H9 (cell line): ENCODE measurements around the gene FOXF1. TPM values are rescaled to one million over a fixed set of nuclear protein-coding genes. Genes with fewer than 3 reads are reported as not detected.

Experiments
- DNase-seq: peaks from one replicate; pipeline ENCODE4 v3.0.0-alpha.2; 2017
- H2AFZ ChIP-seq: one replicate; pipeline ENCODE4 v1.6.1; 2013; ENCODE audit warnings: mild to moderate bottlenecking, low read length, control low read depth, moderate library complexity
- H2AK5ac ChIP-seq: 2 replicates; pipeline ENCODE4 v1.6.1; 2013; ENCODE audit warnings: low read length, control low read depth, mixed read lengths; ENCODE audit not compliant: insufficient read length
- H2BK120ac ChIP-seq: one replicate; pipeline ENCODE4 v1.6.1; 2013; ENCODE audit warnings: low read depth, mild to moderate bottlenecking, low read length, control low read depth, inconsistent platforms; ENCODE audit not compliant: poor library complexity, severe bottlenecking
- H2BK12ac ChIP-seq: 2 replicates; pipeline ENCODE4 v1.6.1; 2013; ENCODE audit warnings: low read length, control low read depth, mixed read lengths, low read depth; ENCODE audit not compliant: insufficient read length
- H2BK15ac ChIP-seq: 2 replicates; pipeline ENCODE4 v1.6.1; 2013; ENCODE audit warnings: low read depth, low read length, control low read depth
- H2BK20ac ChIP-seq: one replicate; pipeline ENCODE4 v1.6.1; 2013; ENCODE audit warnings: low read depth, mild to moderate bottlenecking, low read length, control low read depth, inconsistent platforms; ENCODE audit not compliant: poor library complexity, severe bottlenecking
- H2BK5ac ChIP-seq: 2 replicates; pipeline ENCODE4 v1.6.1; 2013; ENCODE audit warnings: low read length, control low read depth, mixed read lengths; ENCODE audit not compliant: insufficient read length
- H3K14ac ChIP-seq: 2 replicates; pipeline ENCODE4 v1.6.1; 2013; ENCODE audit warnings: low read length, control low read depth; ENCODE audit not compliant: insufficient read depth
- H3K18ac ChIP-seq: 2 replicates; pipeline ENCODE4 v1.6.1; 2013; ENCODE audit warnings: low read depth, mild to moderate bottlenecking, mixed read lengths, low read length, control low read depth; ENCODE audit not compliant: insufficient read length
- H3K23ac ChIP-seq: 2 replicates; pipeline ENCODE4 v1.6.1; 2013; ENCODE audit warnings: low read length, control low read depth, mixed read lengths, low read depth; ENCODE audit not compliant: insufficient read length
- H3K23me2 ChIP-seq: 2 replicates; pipeline ENCODE4 v1.6.1; 2013; ENCODE audit warnings: low read depth, mild to moderate bottlenecking, mixed read lengths, low read length, control low read depth; ENCODE audit not compliant: insufficient read length, poor library complexity, severe bottlenecking
- H3K27ac ChIP-seq: 2 replicates; pipeline ENCODE4 v1.5.1; 2013; ENCODE audit warnings: low read length, control low read depth, mixed read lengths, low read depth; ENCODE audit not compliant: insufficient read length
- H3K27me3 ChIP-seq: 2 replicates; pipeline ENCODE4 v1.6.1; 2013; ENCODE audit warnings: low read length, control low read depth, inconsistent platforms; ENCODE audit not compliant: insufficient read depth
- H3K4ac ChIP-seq: 2 replicates; pipeline ENCODE4 v1.6.1; 2013; ENCODE audit warnings: low read depth, mild to moderate bottlenecking, control low read depth, inconsistent platforms, low read length, moderate library complexity
- H3K4me1 ChIP-seq: 2 replicates; pipeline ENCODE4 v1.6.1; 2013; ENCODE audit warnings: low read length, control low read depth, inconsistent platforms; ENCODE audit not compliant: insufficient read depth
- H3K4me2 ChIP-seq: 2 replicates; pipeline ENCODE4 v1.6.1; 2013; ENCODE audit warnings: low read length, control low read depth, mixed read lengths; ENCODE audit not compliant: insufficient read length, insufficient read depth
- H3K56ac ChIP-seq: 2 replicates; pipeline ENCODE4 v1.6.1; 2013; ENCODE audit warnings: low read depth, mild to moderate bottlenecking, mixed read lengths, low read length, control low read depth; ENCODE audit not compliant: insufficient read length
- H3K79me1 ChIP-seq: 2 replicates; pipeline ENCODE4 v1.6.1; 2013; ENCODE audit warnings: low read depth, mild to moderate bottlenecking, moderate library complexity, low read length, control low read depth, inconsistent platforms; ENCODE audit not compliant: insufficient read depth, poor library complexity, severe bottlenecking
- H3K79me2 ChIP-seq: 2 replicates; pipeline ENCODE4 v1.6.1; 2013; ENCODE audit warnings: low read length, control low read depth, inconsistent platforms; ENCODE audit not compliant: insufficient read depth
- H3K9ac ChIP-seq: 2 replicates; pipeline ENCODE4 v1.6.1; 2013; ENCODE audit warnings: low read length, control low read depth, mixed read lengths; ENCODE audit not compliant: insufficient read length; ENCODE audit errors: extremely low read depth
- H3K9me3 ChIP-seq: one replicate; pipeline ENCODE4 v1.6.1; 2013; ENCODE audit warnings: low read depth, low read length, inconsistent platforms; ENCODE audit not compliant: control insufficient read depth
- H3T11ph ChIP-seq: one replicate; pipeline ENCODE4 v1.6.1; 2013; ENCODE audit warnings: mild to moderate bottlenecking, low read length, control low read depth, inconsistent platforms
- H4K20me1 ChIP-seq: one replicate; pipeline ENCODE4 v1.6.1; 2013; ENCODE audit not compliant: control insufficient read depth, insufficient read length, insufficient read depth
- H4K5ac ChIP-seq: 2 replicates; pipeline ENCODE4 v1.6.1; 2013; ENCODE audit warnings: low read depth, mild to moderate bottlenecking, mixed read lengths, low read length, control low read depth; ENCODE audit not compliant: insufficient read length
- H4K8ac ChIP-seq: replicated peaks from 2 replicates; pipeline ENCODE4 v1.6.1; 2013; ENCODE audit warnings: low read length, control low read depth, mixed read lengths, low read depth; ENCODE audit not compliant: insufficient read length
- H4K91ac ChIP-seq: 2 replicates; pipeline ENCODE4 v1.6.1; 2013; ENCODE audit warnings: low read depth, mild to moderate bottlenecking, moderate library complexity, mixed read lengths, low read length, control low read depth; ENCODE audit not compliant: insufficient read length
- H3K27ac Mint-ChIP-seq, 3 experiments: 2 replicates in 2 of 3; 3 replicates in 1 of 3; pipeline ENCODE4 v1.8.0; 2020 to 2021; ENCODE audit warnings: mixed read lengths in 3 of 3, mild to moderate bottlenecking in 1 of 3, moderate library complexity in 1 of 3
- H3K27me3 Mint-ChIP-seq: 2 replicates; pipeline ENCODE4 v1.8.0; 2021; ENCODE audit warnings: low read depth, mild to moderate bottlenecking, moderate library complexity, mixed read lengths
- H3K36me3 Mint-ChIP-seq, 3 experiments: 2 replicates in 2 of 3; 3 replicates in 1 of 3; pipeline ENCODE4 v1.8.0; 2020 to 2021; ENCODE audit warnings: low read depth in 3 of 3, mixed read lengths in 3 of 3; ENCODE audit not compliant: insufficient read depth in 1 of 3
- H3K4me1 Mint-ChIP-seq, 2 experiments: 2 replicates each; pipeline ENCODE4 v1.8.0; 2020; ENCODE audit warnings: mixed read lengths in 2 of 2
- H3K4me3 Mint-ChIP-seq, 2 experiments: 2 replicates in 1 of 2; 3 replicates in 1 of 2; pipeline ENCODE4 v1.8.0; 2020 to 2021; ENCODE audit warnings: mild to moderate bottlenecking in 2 of 2, mixed read lengths in 2 of 2, moderate library complexity in 1 of 2
- H3K9me3 Mint-ChIP-seq, 2 experiments: 2 replicates in 1 of 2; 3 replicates in 1 of 2; pipeline ENCODE4 v1.8.0; 2020; ENCODE audit warnings: mild to moderate bottlenecking in 2 of 2, mixed read lengths in 2 of 2, moderate library complexity in 1 of 2
- WGBS: extraction: QIAGEN DNeasy Blood & Tissue Kit; methylation state at CpG from one replicate; pipeline ENCODE4 v1.1.7; 2013; ENCODE audit warnings: missing lambda C conversion rate, low lambda C conversion rate, mixed read lengths; ENCODE audit not compliant: insufficient read length; ENCODE audit errors: extremely low coverage; 5-methylcytosine and 5-hydroxymethylcytosine counted together
- total RNA-seq: library from RNA; stranded (reverse); gene quantifications from 2 replicates; pipeline ENCODE4 v1.2.1, GENCODE V29; 2021
- TF ChIP-seq, protein P1 (sequence below): fragments of 200-600 bp; sonication (generic); conservative IDR thresholded peaks from 3 replicates; pipeline ENCODE4 v1.8.0; 2021; ENCODE audit warnings: antibody characterized with exemption, mild to moderate bottlenecking

FOXF1 gene
- total RNA-seq, 1 experiment from 2014 or later, result not detected

DNA sequence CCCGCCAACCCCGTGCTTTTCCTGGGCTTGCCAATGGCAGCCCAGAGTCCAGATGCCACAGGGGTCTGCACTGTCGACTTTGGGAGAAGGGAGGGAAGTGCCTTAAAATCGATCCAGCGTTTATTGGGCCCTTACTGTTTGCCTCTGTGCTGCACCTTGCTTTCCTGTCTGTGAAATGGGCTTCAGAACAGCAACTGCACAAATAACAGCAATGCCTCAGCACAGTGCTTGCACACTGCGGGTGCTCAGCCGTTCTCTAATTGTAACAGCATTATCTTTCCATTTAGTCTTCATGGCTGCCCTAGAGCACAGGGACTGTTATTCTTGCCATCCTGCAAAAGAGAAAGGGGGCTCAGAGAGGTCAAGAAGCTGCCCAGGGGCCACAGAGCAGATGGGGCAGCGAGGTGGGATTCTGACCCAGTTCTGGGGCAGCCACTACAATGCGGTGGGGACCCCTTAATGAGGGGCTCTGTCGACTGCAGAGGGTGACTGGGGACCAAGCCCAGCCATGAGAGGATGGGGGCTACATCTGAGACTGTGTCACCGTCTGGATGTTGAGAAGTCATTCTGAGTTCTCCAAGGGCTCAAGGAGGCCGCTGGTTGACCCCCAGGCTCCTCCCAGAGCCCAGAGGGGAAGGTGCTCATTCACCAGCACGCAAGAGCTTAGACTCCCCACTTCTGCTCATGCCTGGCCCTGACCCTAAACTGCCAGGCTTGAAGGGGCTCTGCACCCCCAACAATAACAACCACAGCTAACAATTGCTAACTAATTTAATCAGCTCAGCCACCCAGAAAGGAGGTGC, 9.4 kb upstream of the FOXF1 start:
- no peak for DNase-seq
- H3K4me1 Mint-ChIP-seq, result peaks cover 16 to 47% of the 10 kb centered on the region in 2 experiments
- Histone ChIP-seq H3K4me2 (no peak overlapping the region), H3K18ac (no peak overlapping the region), H2AK5ac (no peak overlapping the region), H3K27ac (no peak overlapping the region), H3K56ac (no peak overlapping the region), H2AFZ (no peak overlapping the region), H3K23me2 (no peaks in the 10 kb centered on the region), H4K5ac (no peak overlapping the region), H2BK12ac (no peak overlapping the region), H3K79me2 (no peaks in the 10 kb centered on the region), H2BK20ac (no peak overlapping the region), H3T11ph (no peak overlapping the region), H4K20me1 (no peaks in the 10 kb centered on the region), H3K27me3 (peaks cover 97% of the 10 kb centered on the region), H2BK15ac (no peak overlapping the region), H4K91ac (no peak overlapping the region), H3K14ac (no peak overlapping the region), H2BK120ac (no peak overlapping the region), H3K23ac (no peak overlapping the region), H3K9ac (no peak overlapping the region), H3K4me1 (peaks cover 3% of the 10 kb centered on the region; the same call in 1 of the 2 replicates), H3K4ac (no peak overlapping the region), H3K79me1 (no peaks in the 10 kb centered on the region), H2BK5ac (no peak overlapping the region), H3K9me3 (no peaks in the 10 kb centered on the region), H4K8ac (no peak overlapping the region)
- WGBS, result no CpG with 5 or more reads among the region's 13 CpGs
- no peak overlapping the region for H3K27ac Mint-ChIP-seq
- H3K4me3 Mint-ChIP-seq, result no peak overlapping the region; a peak in 1 of 5 replicates
- H3K9me3 Mint-ChIP-seq, result peaks cover 0 to 27% of the 10 kb centered on the region in 2 experiments; a peak in 3 of 5 replicates
- H3K36me3 Mint-ChIP-seq, result no peaks in the 10 kb centered on the region; a peak in 1 of 7 replicates
- TF ChIP-seq, protein P1, sequence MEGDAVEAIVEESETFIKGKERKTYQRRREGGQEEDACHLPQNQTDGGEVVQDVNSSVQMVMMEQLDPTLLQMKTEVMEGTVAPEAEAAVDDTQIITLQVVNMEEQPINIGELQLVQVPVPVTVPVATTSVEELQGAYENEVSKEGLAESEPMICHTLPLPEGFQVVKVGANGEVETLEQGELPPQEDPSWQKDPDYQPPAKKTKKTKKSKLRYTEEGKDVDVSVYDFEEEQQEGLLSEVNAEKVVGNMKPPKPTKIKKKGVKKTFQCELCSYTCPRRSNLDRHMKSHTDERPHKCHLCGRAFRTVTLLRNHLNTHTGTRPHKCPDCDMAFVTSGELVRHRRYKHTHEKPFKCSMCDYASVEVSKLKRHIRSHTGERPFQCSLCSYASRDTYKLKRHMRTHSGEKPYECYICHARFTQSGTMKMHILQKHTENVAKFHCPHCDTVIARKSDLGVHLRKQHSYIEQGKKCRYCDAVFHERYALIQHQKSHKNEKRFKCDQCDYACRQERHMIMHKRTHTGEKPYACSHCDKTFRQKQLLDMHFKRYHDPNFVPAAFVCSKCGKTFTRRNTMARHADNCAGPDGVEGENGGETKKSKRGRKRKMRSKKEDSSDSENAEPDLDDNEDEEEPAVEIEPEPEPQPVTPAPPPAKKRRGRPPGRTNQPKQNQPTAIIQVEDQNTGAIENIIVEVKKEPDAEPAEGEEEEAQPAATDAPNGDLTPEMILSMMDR, result no peak
- H3K27me3 Mint-ChIP-seq, result peaks cover 98% of the 10 kb centered on the region
